Measurements from ENCODE around the gene MPST.

MPST gene

GRCh38 chr22:37014835-37015586 is 4.5 kb upstream of the MPST start:
- TF ChIP-seq CTCF (IDR thresholded peaks at IDR 0.05) = no peak

GRCh38 chr22:37015587-37015878 is 4.0 kb upstream of the MPST start:
- TF ChIP-seq CTCF (IDR thresholded peaks at IDR 0.05) = no peak

GRCh38 chr22:37016134-37016910 is 3.2 kb upstream of the MPST start:
- no peak for TF ChIP-seq CTCF (IDR thresholded peaks at IDR 0.05)

DNA sequence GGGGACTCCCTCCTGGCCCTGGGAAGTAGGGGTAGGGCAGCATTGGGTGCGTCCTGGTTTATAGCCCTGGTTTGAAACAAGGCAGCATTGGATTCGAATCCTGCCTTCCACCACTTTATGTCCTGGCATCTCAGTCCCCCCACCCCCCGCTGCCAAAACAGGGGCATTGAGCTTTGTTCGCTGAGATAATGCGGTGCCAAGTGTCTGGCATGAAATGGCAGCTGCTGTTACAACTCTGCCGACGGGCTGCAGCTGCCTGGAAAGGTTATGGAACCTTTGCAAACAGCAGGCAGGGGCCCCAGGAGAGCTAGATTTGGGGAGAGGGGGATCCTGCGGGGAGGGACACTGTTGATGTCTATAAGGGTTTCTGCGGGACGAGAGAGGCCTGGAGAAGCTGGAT is 2.2 kb upstream of the MPST start:
- TF ChIP-seq CTCF (IDR thresholded peaks at IDR 0.05) = no peak

GRCh38 chr22:37018086-37018814 is 1.3 kb upstream of the MPST start:
- TF ChIP-seq CTCF (IDR thresholded peaks at IDR 0.05) = no peak

- no peak for TF ChIP-seq CTCF (IDR thresholded peaks at IDR 0.05)
These were observed 680 bp upstream of the MPST start for GRCh38 chr22:37018815-37019308.

DNA sequence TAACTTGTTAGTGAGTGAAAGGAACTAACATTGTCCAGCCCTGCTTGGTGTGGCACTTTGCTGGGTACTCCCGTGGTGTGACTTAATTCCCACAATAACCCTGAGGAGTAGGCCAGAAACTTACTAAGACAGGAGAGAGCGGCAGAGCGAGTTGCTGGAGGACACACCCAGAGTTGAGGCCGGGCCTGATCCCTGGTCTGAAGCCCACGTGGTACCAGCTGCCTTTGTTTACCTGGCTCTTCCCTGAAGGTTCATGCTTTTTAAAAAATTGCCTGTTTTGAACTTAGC is 594 bp downstream of the MPST start:
- TF ChIP-seq CTCF (IDR thresholded peaks at IDR 0.05) = no peak
